Stimulated activated CD8-positive, alpha-beta memory T cell treated with anti-CD3 and anti-CD28 coated beads, Interleukin-15, amount 100 ng/mL, for 4 hours (primary cell): ENCODE results near the gene RPEL1.

Experiments used
- DNase-seq, 2 donors: peaks; one replicate each; pipeline ENCODE4 v3.0.0-alpha.2; 2020; ENCODE audit warnings: low read depth in 2 of 2

The RPEL1 gene

DNA sequence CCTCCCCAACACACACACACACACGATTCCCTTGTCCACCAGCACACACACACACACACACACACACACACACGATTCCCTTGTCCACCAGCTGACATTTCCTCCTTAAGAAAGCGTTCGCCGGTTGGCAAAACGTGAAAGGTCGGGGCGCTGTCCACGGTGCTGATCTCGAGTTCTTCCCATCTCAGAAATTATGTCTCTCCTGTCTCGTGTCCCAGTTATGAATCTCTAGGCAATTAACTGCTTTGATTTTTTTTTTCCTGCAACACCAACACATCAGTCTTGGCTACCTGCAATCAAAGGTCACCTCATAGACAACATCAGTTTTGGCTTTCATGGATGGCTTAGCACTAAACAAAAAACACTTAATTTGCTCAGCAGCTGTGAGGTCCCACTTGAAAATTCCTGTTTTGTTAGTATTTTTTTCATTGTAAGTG, 33.2 kb downstream of the RPEL1 start:
- no peak for DNase-seq

DNA sequence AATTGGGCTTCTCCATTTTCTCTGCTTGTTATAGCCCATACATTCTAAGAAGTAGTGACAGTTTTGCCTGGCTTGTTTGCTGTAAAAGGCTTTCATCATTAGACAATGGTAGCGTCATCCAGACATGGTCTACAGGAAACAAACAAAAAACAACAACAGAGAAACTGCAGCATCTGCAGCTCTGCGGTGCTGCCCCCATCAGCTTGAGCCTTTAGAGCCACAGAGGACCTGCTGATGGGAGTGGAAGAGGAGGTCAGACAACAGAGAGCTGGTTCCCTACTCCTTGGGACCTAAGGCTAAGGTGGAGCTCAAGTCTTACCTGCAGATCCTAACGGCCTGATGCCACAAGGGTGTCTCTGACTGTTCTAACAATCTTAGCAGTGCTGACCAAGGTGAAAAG, 34.3 kb downstream of the RPEL1 start:
- no peak for DNase-seq

DNA sequence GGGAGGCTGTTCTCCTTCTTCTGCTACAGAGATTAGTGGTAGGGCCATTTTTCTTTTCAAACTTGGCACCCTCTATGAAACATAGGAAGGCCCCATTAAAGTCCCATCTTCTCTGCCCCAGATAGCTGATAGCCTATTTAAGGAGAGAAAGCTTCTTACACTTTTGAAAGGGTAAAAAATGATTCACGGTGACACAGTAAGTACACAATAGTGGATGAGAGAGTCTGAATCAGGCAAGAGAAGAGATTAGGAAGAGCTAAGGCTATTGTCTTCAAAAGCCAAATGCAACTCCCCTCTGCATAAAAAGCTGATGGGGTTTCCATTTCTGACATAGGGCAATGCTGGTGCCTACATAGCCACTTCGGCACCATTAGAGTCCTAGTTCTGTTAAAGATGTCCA, 34.8 kb downstream of the RPEL1 start:
- no peak for DNase-seq

DNA sequence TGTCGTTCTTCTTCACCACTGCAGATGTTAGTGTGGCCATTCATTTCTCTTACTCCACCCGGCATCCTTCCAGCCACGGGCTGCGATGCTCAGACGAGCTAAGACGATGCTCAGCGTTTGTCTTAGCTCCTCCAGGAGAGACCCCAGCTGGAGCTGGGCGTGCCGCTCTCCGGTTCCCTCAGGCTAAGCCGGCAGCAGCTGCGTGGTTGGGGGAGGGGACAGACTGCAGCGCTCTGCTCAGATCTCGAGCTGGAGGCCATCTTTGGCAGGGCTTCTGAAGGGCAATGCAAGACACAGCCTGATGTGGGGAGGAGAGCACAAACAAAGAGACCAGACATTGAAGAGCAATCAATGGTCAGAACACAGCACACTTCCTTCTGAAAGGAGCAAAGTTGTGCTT, 36.1 kb downstream of the RPEL1 start:
- DNase-seq, result no peak

DNA sequence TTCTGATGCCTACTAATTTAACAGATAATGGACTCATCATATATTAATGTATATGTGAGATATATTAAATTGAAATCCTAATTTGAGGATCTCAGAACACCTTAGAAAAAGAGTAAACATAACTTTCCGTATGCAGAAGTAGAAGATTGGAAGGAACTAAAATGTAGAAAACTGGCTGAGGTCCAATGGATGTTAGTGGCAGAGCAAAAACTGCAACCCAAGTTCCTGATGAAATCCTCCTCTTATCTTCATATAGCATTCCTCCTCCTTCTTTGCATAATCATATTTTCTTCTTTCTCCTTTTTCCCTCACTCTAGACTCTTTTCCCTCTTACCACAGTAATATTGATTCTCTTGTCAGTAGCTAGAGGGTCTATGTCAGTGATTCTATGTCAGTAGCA, 37.3 kb downstream of the RPEL1 start:
- no peak for DNase-seq

DNA sequence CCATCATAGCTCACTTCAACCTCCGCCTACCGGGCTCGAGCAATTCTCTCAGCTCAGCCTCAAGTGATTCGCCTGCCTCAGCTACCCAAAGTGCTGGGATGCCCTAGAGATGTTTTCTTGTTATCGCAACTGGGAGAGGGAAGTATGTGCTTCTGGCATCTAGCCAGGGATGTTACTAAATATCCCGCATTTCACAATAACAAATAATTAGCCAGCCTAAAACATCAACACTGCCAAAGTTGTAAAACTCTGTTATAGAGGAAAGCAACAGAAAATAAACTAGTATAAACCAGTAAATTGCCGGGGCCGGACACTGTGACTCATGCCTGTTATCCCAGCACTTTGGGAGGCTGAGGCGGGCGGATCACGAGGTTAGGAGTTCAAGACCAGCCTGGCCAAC, 38.5 kb downstream of the RPEL1 start:
- DNase-seq, result no peak

DNA sequence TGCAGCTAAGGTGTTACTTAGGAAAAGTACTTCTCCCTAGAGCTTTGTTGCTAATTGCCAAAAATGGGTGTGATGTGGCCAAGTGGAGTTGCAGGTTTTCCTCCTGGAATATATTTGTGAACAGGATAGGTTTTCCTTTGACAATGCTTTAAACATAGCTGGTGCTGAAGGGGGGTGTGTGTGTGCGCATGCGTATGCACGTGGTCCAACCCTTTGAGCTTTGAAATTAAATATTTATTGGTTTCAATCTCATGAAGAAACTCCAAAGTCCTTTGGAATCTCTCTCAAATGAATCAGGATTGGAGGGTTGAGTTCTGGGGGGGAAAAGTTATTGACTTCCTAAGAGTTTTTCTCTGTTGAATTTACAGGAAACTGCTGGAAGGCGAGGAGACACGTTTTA, 42.3 kb downstream of the RPEL1 start:
- DNase-seq, result no peak

DNA sequence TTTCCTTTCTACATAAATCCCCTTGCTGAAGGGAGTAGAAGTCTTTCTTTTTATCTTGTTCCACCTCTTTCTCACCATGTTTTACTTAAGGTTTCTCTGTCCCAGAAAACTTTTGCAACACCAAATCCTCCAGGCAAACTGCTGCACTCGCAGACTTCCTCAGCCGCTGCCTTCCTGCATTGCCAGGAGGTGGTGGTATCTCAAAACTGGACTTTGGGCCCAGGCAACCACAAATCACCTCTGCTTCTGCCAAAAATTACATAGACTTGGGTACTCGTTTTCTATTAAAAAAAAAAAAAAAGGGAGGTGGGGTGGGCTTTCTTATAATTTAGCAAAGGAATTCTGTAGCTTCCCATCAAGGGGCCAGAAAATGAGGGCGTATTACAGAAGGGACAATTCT, 45.9 kb downstream of the RPEL1 start:
- no peak for DNase-seq

DNA sequence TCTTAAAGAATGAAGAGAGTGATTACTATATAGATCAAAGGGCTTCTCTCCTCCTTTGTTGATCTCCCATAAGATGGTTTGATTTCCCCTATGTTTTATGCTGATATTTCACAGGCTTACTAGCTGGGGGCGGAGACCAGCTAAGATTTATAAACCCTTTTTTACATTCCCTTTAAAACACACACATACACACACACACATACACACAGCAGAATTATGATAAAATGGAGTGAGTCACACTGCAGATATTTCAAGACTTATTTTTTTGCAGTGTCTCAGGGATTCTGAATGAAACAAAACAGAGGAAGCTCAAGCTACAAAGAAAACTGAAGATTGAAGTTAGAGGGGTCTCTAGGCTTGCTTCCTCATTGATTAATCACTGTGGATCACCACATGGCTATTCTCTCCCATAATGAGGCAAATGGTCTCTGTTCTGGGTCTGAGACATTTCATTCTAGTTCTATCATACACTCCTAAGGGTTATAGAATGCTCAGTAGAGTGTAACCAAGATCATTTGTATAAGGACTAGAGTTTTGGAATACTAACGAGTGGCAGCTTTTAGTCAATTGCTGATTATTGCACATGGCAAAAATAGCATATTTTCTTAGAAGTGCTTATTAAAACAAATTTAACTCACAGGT, 49.8 kb downstream of the RPEL1 start:
- DNase-seq, result no peak
